Activated naive CD4-positive, alpha-beta T cell treated with anti-CD3 and anti-CD28 coated beads for 36 hours (primary cell): ENCODE results near the gene RIC8B. TPM values are rescaled to one million over a fixed set of nuclear protein-coding genes. Genes with fewer than 3 reads are reported as not detected.

ENCODE experiments used
- CTCF ChIA-PET: fragments of 350-600 bp; sonication (Branson Sonifier 250); formaldehyde crosslinking; loops from one replicate; lab custom pipeline; 2021; ENCODE audit warnings: antibody characterized with exemption; lab: Charles Lee
- DNase-seq: peaks from one replicate; pipeline ENCODE4 v3.0.0-alpha.2; 2020
- H3K27ac Mint-ChIP-seq: one replicate; pipeline ENCODE4 v1.8.0; 2021; ENCODE audit warnings: mild to moderate bottlenecking, mixed read lengths
- H3K27me3 Mint-ChIP-seq: one replicate; pipeline ENCODE4 v1.8.0; 2021; ENCODE audit warnings: low read depth, mixed read lengths
- H3K36me3 Mint-ChIP-seq: one replicate; pipeline ENCODE4 v1.8.0; 2021; ENCODE audit warnings: low read depth, mixed read lengths
- H3K4me1 Mint-ChIP-seq: one replicate; pipeline ENCODE4 v1.8.0; 2021; ENCODE audit warnings: low read depth, mixed read lengths
- H3K4me3 Mint-ChIP-seq: one replicate; pipeline ENCODE4 v1.8.0; 2021; ENCODE audit warnings: mild to moderate bottlenecking, moderate library complexity, mixed read lengths
- H3K9me3 Mint-ChIP-seq: one replicate; pipeline ENCODE4 v1.8.0; 2021; ENCODE audit warnings: mixed read lengths
- intact Hi-C: fragments of 100-400 bp; cut with micrococcal nuclease; formaldehyde crosslinking; loops from one replicate; pipeline ENCODE4 v1.15.1; 2023
- total RNA-seq, 2 experiments: library from RNA; stranded (reverse); gene quantifications; one replicate each; pipeline ENCODE4 v1.2.3, GENCODE V29; 2021

The RIC8B gene
- total RNA-seq, 2 experiments from 2014 or later, result 7.3 to 8.1 TPM

DNA sequence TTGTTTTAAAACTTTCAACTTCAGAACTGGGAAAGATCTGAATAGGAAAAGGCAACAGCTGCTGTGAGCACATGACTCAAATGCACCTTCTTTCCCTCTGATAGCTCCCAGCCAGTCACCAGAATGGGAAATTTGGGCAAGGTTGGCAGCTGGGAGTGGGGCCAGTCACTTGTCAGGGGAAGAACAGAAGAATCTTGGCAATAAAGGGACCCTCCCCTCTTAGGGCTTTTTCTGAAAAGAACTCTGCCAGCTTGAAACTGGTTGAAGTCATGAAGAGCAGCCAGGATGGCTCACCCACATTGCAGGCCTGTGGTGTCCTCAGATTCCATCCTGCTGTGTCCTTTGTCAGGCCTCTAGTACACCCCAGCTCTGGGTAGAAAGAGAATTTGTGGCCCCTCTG lies 10.3 kb upstream of the RIC8B start:
- no peak for DNase-seq
- CTCF ChIA-PET, result no interaction called here
- H3K9me3 Mint-ChIP-seq, result no peaks in the 10 kb centered on the region
- H3K36me3 Mint-ChIP-seq, result no peaks in the 10 kb centered on the region
- H3K27me3 Mint-ChIP-seq, result no peaks in the 10 kb centered on the region
- intact Hi-C loops, result no loop called here
- no peak overlapping the region for H3K27ac Mint-ChIP-seq
- no peak overlapping the region for H3K4me3 Mint-ChIP-seq
- H3K4me1 Mint-ChIP-seq, result peaks cover 43% of the 10 kb centered on the region

DNA sequence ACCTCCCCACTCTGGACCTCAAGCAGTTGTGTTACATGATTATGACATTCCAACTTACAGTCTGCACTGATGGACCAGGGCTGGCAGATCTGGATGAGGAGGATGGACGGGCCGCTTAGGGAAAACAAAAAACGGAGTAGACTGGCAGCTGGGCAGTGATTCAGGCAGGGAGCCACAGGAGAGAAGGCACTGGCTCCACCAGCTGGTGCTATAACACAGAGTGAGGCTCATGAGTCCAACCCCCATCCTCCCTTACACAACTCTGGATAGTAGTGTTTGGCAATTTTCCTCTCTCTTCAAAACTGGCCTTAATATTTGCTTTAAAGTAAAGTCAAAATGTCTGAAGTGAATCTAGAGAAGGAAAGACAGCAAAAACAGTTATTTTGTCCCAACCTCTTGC lies 9.7 kb upstream of the RIC8B start:
- Mint-ChIP-seq H3K27me3 (no peaks in the 10 kb centered on the region), H3K36me3 (no peaks in the 10 kb centered on the region), H3K9me3 (no peaks in the 10 kb centered on the region), H3K27ac (no peak overlapping the region), H3K4me1 (peaks cover 40% of the 10 kb centered on the region), H3K4me3 (no peak overlapping the region)
- CTCF ChIA-PET, result no interaction called here
- DNase-seq, result no peak
- intact Hi-C loops, result no loop called here

DNA sequence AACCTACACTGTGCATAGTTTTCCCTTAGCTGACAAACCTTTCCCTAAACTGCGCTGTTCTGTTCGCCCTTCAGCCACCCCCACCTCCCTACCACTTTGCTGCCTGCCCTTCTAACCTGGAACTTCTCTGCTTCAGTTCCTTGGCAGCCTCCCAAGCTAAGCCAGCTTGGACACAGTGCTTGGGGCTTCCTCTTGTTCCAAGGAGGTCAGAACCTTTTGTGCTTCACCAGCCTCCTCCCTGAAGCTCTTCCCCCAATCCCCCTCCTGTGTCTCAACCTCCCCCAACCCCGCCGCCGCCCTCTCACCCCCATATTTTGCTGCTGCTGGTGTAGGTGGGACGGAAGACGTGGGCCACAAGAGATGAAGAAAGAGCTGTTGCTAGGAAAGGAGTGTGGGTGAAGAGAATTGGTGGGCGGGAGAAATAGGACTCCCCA lies 8.1 kb upstream of the RIC8B start:
- Mint-ChIP-seq H3K36me3 (no peaks in the 10 kb centered on the region), H3K9me3 (no peaks in the 10 kb centered on the region), H3K27me3 (no peaks in the 10 kb centered on the region), H3K27ac (no peak overlapping the region), H3K4me1 (peaks cover 28% of the 10 kb centered on the region), H3K4me3 (peak overlapping the region; percentile 2)
- intact Hi-C loops, result loop anchor here (2.0 kb wide), 1 partner anchor 14 kb away; no protein-coding TSS in a partner anchor
- CTCF ChIA-PET, result interaction anchor here (0.9 to 1.4 kb wide), 2 partner anchors 9 to 18 kb away, joined by 3 to 5 read pairs; partner anchors contain the start of gene RIC8B
- DNase-seq, result no peak

DNA sequence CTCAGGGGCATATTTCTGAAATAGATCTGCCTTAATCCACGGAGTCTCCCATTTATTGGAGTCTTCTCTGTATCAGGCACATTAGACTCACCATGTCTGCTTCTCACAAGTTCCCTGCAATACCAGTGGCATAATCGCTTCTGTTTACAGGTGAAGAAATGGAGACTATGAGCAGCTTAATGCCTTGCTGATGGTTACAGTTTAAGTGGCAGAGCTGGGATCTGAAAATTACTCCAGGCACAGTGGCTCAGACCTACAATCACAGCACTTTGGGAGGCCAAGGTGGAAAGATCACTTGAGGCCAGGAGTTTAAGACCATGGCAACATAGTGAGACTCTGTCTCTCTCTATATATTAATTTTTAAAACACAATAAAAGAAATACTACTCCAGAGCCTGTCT lies 7.3 kb upstream of the RIC8B start:
- Mint-ChIP-seq H3K27ac (no peak overlapping the region), H3K27me3 (no peaks in the 10 kb centered on the region), H3K4me1 (peaks cover 28% of the 10 kb centered on the region), H3K36me3 (no peaks in the 10 kb centered on the region), H3K9me3 (no peaks in the 10 kb centered on the region), H3K4me3 (no peak overlapping the region)
- no peak for DNase-seq
- CTCF ChIA-PET, result no interaction called here
- intact Hi-C loops, result loop anchor here (2.0 kb wide), 1 partner anchor 14 kb away; no protein-coding TSS in a partner anchor

DNA sequence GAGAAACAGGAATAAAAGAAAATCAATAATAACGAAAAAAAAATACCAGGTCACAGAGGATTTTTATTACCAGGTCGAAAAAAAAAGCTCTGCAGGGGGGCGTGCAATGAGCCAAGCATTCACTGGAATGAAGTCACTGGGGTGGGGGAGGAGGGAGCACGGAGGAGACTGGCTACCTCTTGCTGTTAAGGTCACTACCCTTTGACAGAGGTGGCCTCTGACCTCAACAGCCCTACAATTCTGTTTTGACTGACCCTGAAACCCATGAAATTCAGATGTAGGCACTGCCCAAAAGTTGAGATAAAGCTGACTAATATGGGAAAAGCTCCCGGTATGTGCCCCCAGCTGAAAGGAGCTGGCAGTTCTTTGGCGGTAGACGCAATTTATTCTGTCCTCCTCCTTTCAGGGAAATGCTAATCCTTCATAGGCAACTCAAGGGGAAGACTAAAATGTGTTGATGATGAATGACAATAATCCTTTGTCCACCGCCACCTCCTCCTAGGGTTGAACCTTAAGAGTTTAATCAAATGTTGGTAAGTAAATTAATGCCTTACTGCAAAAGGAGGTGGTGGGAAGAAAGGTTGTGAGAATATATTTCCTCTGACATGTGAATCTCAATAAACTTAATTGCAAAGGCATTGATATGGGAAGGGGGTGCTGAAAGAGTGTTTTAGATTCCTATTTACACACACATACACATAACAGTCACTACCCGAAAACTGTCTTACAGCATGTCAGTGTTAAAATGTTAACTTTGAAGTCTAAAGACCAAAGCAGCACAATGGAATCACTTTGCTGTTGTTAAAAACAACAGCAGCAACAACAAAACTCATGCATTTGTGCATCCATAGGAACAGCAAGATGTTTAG lies 6.3 kb upstream of the RIC8B start:
- Mint-ChIP-seq H3K4me3 (no peak overlapping the region), H3K9me3 (no peaks in the 10 kb centered on the region), H3K27ac (no peak overlapping the region), H3K27me3 (no peaks in the 10 kb centered on the region), H3K36me3 (no peaks in the 10 kb centered on the region), H3K4me1 (peaks cover 29% of the 10 kb centered on the region)
- CTCF ChIA-PET, result no interaction called here
- DNase-seq, result no peak
- intact Hi-C loops, result loop anchor here (2.0 kb wide), 1 partner anchor 15 kb away; no protein-coding TSS in a partner anchor

DNA sequence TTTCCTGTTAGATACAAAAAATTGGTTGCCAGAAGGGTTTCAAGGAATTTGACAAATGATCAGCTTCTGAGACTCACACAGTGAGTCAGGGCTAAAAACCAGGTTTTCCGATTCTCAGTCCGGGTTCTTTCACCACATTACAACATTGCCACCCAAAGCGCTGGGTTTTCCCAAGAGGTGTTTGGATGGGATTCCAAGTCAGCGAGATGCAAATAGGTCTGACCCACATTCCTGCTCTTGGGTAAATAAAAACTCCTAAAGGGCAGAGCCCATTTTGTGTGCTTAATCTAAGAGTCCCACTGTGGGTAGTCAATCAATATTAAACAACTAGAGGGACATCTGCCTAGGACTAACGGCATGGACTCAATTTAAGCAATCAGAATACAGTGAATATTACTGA lies 5.4 kb upstream of the RIC8B start:
- H3K4me1 Mint-ChIP-seq, result peaks cover 31% of the 10 kb centered on the region
- no peak overlapping the region for H3K27ac Mint-ChIP-seq
- CTCF ChIA-PET, result no interaction called here
- intact Hi-C loops, result no loop called here
- no peak for DNase-seq
- H3K9me3 Mint-ChIP-seq, result no peaks in the 10 kb centered on the region
- no peaks in the 10 kb centered on the region for H3K36me3 Mint-ChIP-seq
- H3K27me3 Mint-ChIP-seq, result no peaks in the 10 kb centered on the region
- no peak overlapping the region for H3K4me3 Mint-ChIP-seq

DNA sequence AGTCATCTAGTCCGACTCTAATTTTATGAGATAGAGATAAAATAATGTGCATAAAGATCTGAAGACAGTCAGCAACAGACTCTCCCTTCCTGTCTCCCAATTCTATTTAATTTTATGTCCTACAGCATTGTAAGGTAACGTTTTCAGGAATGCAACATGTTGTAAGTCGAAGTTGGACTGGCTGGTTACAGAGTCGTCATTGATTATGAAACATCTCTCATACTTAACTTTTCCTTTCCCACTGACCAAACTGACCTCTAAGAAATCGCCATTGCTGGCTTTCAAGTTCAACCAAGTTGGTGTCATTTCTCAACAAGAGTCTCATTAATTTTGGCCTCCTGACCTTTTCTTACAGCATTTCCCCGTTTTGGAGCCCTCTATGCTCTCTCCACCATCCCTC lies 4.9 kb upstream of the RIC8B start:
- Mint-ChIP-seq H3K27me3 (no peaks in the 10 kb centered on the region), H3K4me1 (peaks cover 31% of the 10 kb centered on the region), H3K4me3 (no peak overlapping the region), H3K9me3 (no peaks in the 10 kb centered on the region), H3K36me3 (peaks cover 2% of the 10 kb centered on the region), H3K27ac (no peak overlapping the region)
- no peak for DNase-seq
- CTCF ChIA-PET, result no interaction called here
- intact Hi-C loops, result no loop called here

DNA sequence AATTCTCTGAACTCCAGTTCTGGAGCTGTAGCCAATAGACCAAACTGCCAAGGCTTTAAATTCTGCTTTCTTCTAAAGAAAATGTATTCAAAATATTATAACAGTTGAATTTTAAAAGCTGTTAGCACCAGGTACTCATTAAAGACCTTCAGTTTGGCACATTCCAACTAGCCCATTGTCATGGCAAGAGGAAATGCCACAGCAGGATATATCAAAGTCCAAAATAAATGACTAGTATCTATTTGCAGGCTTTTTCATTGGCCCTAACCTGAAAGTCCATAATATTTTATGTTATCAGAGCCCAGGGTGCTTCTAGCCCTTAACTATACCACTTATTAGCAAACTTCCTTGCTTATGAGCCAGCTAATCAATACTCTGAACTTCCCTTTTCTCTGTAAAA lies 3.1 kb upstream of the RIC8B start:
- peaks cover 38% of the 10 kb centered on the region for H3K4me1 Mint-ChIP-seq
- H3K27ac Mint-ChIP-seq, result no peak overlapping the region
- no peak overlapping the region for H3K4me3 Mint-ChIP-seq
- CTCF ChIA-PET, result no interaction called here
- intact Hi-C loops, result loop anchor here (5.0 to 10.0 kb wide), 2 partner anchors 414 to 527 kb away; partner anchors contain the start of genes CKAP4 and POLR3B
- DNase-seq, result no peak
- H3K9me3 Mint-ChIP-seq, result no peaks in the 10 kb centered on the region
- H3K27me3 Mint-ChIP-seq, result no peaks in the 10 kb centered on the region
- peaks cover 10% of the 10 kb centered on the region for H3K36me3 Mint-ChIP-seq

DNA sequence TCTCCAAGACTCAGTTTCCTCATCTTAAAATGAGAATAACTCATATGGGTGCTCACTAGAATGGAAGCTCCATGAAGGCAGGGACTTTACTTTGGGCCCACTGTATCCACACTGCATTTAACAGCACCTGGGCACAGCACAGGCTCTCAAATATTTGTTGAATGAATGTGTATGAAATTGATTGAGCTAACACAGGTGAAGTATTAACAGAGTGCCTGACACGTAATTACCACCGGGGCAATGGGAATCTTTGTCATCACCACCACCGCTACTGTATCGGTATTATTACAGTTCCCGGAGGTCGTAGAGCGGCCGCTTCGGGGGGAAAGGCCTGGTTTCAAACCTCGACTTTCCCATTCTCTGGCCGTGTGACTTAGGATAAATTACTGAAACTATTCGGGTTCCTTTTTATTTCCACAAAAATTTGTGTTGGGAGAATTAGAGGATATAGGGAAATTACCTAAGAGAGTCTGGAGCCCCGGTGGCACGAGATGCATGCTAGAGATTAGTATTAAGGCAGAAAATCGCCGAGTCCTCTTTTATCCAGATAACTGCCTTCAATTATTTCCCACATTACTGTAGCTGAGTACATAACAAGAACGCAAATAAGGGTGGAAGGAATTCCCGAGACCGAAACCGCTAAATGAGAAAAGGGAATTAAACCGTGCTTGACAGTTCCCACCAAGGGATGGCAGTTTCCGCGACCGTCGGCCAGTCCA lies 1.0 kb upstream of the RIC8B start:
- peaks cover 10% of the 10 kb centered on the region for H3K36me3 Mint-ChIP-seq
- H3K27me3 Mint-ChIP-seq, result no peaks in the 10 kb centered on the region
- DNase-seq, result no peak
- intact Hi-C loops, result loop anchor here (1.0 to 10.0 kb wide), 9 partner anchors 13 to 529 kb away; partner anchors contain the start of genes CKAP4, CRY1, MTERF2 and POLR3B
- peaks cover 29% of the 10 kb centered on the region for H3K4me1 Mint-ChIP-seq
- CTCF ChIA-PET, result no interaction called here
- no peaks in the 10 kb centered on the region for H3K9me3 Mint-ChIP-seq
- H3K27ac Mint-ChIP-seq, result peak overlapping the region; percentile 97
- peak overlapping the region; percentile 99 for H3K4me3 Mint-ChIP-seq

DNA sequence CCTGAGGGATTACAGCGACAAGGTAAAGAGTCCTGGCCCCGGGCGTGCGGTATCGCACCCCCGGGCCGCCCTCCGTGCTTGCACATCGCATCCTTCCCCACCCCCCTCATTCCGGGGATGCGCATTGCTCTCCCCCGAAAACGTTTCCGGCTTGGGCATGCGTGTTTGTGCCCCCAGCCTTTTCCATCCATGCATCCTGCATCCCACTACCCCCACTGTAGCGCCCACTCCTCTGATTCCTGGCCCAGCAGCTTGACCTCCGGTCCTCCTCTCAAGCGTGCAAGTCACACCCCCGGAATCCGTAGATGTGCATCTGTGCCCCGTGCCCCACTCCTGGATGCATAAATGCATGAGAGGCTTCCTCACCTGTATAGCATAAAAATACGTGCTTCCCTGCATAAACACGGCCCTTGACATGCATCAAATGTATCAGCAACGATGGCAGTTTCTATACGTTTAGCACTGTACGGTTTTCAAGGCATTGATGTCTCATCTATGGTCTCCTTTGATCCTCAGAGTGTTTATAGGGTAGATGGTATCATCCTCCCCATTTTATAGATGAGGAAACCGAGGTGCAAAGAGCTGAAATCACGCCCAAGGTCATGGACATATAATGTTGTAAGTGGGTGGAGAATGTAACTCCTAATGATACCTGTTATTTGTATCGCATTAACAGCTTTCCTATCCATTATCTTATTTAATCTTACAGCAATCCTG lies 484 bp downstream of the RIC8B start:
- Mint-ChIP-seq H3K36me3 (peaks cover 10% of the 10 kb centered on the region), H3K4me3 (peak overlapping the region; percentile 99)
- CTCF ChIA-PET, result interaction anchor here (0.6 to 1.4 kb wide), 4 partner anchors 9 to 417 kb away, joined by 3 to 5 read pairs (median 4); no protein-coding TSS in a partner anchor

DNA sequence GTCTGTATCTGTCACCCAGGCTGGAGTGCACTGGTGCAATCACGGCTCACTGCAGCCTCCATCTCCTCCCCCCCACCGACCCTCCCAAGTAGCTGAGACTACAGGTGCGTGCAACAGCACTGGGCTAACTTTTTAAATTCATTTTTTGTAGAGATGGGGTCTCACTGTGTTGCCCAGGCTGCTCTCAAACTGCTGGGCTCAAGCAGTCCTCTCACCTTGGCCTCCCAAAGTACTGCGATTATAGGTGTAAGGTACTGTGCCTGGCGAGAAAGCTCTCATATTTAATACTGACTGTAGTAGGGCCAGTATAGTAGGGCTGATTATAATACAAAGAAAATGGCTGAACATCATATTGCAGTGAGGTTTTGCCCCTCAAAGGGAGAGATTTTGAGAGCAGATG lies 2.4 kb downstream of the RIC8B start:
- DNase-seq, result no peak
- CTCF ChIA-PET, result no interaction called here
- H3K27me3 Mint-ChIP-seq, result no peaks in the 10 kb centered on the region
- no peaks in the 10 kb centered on the region for H3K9me3 Mint-ChIP-seq
- peaks cover 10% of the 10 kb centered on the region for H3K36me3 Mint-ChIP-seq
- H3K4me3 Mint-ChIP-seq, result no peak overlapping the region
- H3K4me1 Mint-ChIP-seq, result peaks cover 24% of the 10 kb centered on the region
- intact Hi-C loops, result loop anchor here (10.0 kb wide), 1 partner anchor 532 kb away; the partner anchor contains the start of gene CKAP4
- H3K27ac Mint-ChIP-seq, result no peak overlapping the region

More for the DNA sequence above, 484 bp downstream of the RIC8B start:
- intact Hi-C loops, result loop anchor here (1.0 to 10.0 kb wide), 9 partner anchors 15 to 530 kb away; partner anchors contain the start of genes CKAP4, CRY1, MTERF2 and POLR3B
- no peaks in the 10 kb centered on the region for H3K9me3 Mint-ChIP-seq
- no peaks in the 10 kb centered on the region for H3K27me3 Mint-ChIP-seq
- H3K27ac Mint-ChIP-seq, result peak overlapping the region; percentile 97
- DNase-seq, result peak; percentile 36
- peaks cover 22% of the 10 kb centered on the region for H3K4me1 Mint-ChIP-seq
